Hematopoietic multipotent progenitor cell (in vitro differentiated cells): ENCODE data around the gene CYP27B1. TPM values are rescaled to one million over a fixed set of nuclear protein-coding genes. Genes with fewer than 3 reads are reported as not detected.
"Not testable (repeated sequence)": the region's sequence is repeated elsewhere in the genome, so short reads cannot be mapped to it uniquely, and the experiment has no call there.

Experiments
- DNase-seq, 3 donors: peaks; one replicate each; pipeline ENCODE4 v3.0.0-alpha.2; 2011 to 2015; ENCODE audit warnings: low read depth in 2 of 3, low spot score in 2 of 3
- total RNA-seq: library from RNA; depleted of rRNA; stranded (reverse); fragments of >200 nt; gene quantifications from one replicate; pipeline ENCODE4 v1.2.3, GENCODE V29; 2012

Gene CYP27B1
- total RNA-seq, 1 donor, result 3.2 TPM

DNA sequence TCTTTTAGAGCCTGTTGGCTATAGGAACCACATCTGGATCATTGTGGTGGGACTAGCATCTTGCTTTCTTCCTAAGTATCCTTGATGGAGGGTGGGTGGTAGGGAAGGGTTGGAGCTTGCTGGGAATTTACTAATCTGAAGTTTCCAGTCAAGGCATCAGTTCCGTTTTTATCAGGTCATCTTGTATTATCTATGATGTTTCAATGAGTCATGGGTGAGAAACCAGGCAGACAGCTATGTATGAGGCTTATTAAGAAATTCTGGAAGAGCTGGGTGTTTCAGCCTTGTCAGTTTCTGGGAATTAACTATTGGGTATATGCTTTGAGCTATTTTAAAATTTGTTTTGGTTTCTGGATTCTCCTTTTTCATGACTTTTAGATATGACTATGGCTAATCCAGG lies 27.0 kb upstream of the CYP27B1 start:
- no peak for DNase-seq

DNA sequence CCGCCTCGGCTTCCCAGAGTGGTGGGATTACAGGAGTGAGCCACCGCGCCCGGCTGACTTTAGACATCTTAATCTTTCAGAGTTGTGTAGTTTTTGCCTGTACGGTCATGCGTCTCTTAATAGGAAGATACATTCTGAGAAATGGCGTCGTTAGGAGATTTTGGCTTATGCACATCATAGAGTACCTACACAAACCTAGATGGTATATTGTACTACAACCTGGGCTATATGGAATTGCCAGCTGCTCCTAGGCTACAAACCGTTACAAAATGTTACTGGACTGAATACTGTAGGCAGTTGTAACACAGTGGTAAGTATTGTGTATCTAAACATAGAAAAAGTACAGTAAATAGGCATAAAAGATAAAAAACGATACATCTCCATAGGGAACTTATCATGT lies 17.0 kb upstream of the CYP27B1 start:
- DNase-seq, result no peak

DNA sequence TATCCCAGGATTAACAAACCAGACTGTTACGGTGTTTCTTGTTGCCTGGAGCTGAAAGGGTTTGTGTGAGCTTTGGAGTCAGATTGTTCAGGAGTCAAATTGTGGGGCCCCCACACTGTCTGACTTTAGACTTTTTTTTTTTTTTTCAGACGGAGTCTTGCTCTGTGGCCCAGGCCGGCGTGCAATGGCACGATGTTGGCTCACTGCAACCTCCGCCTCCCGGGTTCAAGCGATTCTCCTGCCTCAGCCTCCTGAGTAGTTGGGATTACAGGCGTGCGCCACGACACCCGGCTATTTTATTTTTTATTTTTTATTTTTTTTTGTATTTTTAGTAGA lies 16.6 kb upstream of the CYP27B1 start:
- DNase-seq, result no peak

DNA sequence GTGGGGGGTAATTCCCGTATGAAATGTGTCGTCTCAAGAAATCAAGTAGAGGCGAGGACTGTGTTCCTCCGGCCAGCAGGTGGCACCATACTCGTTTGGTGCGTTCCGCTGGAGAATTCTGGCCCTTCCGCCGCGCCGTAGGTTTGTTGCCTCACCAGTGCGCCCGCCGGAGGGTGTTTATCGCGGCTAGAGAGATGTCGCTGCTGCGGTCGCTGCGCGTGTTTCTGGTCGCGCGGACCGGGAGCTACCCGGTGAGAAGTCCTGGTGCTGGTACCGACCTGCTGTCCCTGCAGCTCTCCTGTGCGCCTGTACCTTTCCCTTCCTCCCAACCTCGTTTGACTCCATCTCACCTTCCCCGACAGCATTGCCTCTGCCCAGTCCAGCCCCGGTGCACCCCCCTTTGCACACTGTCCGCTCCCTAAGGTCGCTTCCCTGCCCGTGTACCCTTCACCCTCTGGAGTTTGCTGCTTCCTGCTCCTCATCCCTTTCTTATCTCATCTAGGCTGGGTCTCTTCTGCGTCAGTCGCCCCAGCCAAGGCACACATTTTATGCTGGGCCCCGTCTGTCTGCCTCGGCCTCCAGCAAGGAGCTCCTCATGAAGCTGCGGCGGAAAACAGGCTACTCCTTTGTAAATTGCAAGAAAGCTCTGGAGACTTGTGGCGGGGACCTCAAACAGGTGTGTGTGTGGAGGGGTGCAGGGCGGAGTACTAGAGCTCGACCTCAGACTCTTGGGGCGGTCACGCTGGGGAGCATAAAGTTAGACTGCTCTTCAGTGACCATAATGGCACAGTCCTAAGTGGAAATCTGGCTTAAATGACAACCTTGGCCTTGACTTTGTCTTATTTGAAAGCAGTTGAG lies 16.0 kb upstream of the CYP27B1 start, which contains the start of gene TSFM:
TSS of gene TSFM (plus strand) at position 180 of the 858 bp plus-strand sequence. CDS start at position 195, 15 bp downstream.
- peak; percentile 95 to 98 (median 97) for DNase-seq

DNA sequence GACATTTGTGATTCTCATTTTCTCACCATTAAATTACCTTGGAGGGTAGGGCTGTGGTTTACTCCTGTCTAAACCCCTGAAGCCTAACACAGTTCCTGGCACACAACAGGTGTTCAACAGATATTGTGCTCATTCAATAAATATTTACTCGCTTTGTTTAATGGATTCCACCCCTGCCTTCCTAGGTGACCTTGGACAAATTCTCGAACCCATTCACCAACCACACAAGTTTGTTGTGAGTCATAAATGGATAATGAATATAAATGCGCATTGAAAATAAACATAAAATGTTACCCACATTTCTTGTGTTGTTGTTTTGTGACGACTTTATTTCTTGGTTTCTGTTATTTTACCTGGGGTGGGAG lies 15.3 kb upstream of the CYP27B1 start:
- DNase-seq, result no peak

DNA sequence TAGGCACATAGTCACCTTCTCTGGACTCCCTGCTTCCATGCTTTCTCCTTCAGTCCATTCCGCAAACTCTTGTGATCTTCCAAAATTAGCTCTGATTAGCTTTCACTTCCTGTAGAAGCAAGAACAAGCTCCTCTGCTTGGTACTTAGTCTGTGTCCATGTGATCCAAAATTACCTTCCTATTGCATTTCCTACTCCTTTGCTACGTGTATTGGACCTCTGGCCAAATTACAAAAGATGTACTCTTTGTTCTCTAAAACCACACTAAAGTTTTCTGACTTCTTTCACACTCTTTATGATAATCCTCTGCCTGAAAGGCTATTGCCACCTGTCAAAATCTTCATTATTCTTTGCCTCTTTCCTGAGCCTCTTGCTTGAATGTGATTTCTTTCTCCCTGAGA lies 14.9 kb upstream of the CYP27B1 start:
- no peak for DNase-seq

DNA sequence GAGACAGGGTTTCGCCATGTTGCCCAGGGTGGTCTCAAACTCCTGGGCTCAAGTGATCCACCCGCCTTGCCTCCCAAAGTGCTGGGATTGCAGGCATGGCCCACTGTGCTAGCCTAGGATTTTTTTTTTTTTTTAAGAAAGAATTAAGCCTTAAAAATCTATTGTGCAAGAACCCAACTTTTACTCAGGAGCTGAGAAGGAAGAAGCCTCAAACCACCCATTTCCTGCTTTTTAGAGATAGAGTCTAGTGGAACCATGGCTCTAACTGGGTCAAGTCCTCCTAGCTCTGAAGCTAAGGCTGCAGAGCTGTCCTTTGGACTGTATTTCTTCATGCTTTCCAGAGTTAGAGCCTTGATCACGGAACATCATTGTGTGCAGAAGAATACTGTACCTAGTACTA lies 14.4 kb upstream of the CYP27B1 start:
- no peak for DNase-seq

DNA sequence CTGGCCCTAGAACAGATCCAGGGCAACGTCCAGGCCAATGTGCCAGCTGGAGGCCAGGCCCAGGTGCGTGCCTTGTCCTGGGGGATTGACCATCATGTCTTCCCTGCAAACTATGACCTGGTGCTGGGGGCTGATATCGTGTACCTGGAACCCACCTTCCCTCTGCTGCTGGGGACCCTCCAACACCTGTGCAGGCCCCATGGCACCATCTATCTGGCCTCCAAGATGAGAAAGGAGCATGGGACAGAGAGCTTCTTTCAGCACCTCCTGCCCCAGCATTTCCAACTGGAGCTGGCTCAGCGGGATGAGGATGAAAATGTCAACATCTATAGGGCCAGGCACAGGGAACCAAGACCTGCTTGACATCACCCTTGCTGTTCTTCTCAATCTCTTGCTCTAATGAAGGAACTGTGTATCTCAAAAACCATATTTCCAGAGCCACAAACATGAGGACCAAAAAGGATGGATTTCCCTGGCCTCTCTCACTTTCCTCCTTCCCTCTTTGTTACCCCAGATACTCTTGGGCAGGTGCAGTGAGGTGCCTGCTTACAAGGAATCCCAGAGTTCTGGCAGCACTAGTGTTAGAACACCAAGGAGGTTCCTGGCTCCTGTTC lies 13.5 kb upstream of the CYP27B1 start:
- no peak for DNase-seq

DNA sequence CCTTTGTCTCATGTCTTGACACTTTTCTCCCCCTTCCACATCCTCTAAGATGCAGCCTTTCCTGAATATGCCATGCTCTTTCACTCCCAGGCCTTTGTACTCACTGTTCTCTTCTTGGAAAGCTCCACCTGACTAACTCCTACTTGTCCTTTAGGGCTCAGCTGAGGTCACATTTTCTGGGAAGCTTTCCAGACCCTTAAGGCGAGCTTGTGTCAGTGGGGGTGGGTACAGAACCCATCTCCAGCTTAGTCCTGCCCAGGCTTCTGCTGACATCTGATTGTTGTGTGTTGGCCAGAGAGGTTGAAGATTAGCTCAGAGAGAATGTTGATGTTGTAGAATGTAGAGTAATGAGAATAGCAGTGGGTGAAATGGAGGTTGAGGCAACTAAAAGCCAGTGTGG lies 12.9 kb upstream of the CYP27B1 start:
- no peak for DNase-seq

DNA sequence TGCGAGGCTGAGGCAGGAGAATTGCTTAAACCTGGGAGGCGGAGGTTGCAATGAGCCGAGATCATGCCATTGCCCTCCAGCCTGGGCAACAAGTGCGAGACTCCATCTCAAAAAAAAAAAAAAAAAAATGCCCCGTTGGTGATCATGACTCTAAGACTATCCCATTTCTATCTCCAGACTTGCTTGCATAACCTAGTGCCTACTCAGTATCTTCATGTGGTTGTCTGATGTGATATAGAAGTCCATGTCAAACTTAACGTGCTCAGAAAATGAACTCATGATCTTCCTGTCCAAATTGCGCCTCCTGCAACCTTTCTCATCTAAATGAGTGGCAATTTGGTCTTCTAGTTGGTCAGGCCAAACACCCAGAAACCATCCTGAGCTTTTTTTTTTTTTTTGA lies 11.0 kb upstream of the CYP27B1 start:
- DNase-seq, result no peak

DNA sequence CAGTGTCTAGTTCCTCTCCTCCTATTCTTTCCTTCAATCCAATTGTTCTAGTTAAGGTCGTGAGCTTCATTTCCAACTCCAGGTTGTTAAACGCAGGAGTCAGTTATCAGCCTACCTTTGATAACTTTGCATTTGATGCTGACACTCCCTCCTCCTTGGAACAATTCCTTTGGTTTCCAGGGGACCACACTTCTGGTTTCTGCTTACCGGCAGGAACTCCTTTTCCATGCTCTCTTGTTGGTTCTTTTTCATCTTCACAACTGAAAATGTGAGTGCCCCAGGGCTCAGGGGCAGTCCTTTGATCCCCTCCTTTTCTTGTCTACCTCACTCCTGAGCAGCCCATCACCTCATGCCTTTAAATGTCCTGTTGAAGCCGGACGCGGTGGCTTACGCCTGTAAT lies 10.5 kb upstream of the CYP27B1 start:
- no peak for DNase-seq

DNA sequence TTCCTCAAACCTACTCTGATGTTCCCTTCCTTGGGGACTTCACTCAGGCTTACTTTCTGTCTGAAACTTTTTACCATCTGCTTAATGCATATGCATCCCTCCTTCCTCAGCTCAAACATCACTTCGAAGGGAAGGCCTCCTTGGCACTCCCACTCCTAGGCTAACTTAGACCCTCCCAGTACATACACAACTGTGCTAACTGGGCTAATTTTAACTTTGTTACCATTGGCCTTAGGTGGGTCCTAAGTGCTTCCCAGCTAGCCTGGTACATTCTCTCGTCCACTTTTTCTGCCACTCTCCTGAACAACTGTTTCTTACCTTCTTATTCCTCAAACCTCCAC lies 9.3 kb upstream of the CYP27B1 start:
- no peak for DNase-seq

DNA sequence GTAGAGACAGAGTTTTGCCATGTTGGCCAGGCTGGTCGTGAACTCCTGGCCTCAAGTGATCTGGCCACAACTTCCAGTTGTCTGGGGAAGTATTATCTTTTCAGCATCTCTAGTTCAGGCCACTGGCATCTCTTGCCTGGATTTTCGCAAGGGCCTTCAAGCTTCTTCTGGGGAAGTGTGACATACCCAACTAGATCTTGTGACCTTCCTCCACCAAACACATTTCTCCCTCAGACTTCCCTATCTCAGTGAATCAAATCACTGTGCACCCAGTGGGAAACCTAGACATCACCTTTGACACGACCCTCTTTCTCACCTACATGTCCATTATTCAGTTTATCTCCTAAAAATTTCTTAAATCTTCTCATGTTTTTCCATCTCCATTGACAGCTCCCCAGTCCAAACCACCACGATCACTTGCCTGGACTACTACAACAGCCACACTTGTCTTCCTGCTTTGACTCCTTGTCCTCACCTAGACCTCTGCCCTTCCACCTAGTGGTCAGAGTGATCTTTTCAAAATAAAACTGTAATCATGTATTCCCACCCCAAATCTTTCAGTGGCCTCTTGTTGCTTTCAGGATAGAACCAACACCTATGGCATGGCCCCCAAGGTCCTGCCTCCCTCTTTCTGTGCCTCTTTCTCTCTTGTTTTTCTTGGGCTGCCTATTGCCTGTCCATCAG lies 8.8 kb upstream of the CYP27B1 start:
- no peak for DNase-seq

DNA sequence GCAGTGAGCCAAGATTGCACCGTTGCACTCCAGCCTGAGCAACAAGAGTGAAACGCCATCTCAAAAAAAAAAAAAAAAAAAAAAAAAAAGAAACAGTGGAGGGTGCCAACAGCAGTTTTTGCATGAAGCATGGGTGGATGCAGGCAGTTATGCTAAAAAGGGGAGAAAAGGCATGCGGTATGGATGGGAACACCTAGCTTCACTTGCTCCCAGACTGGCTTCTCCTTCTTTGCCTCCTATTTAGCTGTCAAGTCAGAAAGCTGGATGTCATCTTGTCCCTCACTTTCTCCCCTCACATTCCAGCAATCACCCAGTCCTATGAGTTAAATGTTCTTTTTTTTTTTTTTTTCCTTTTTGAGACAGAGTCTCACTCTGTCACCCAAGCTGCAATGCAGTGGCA lies 8.2 kb upstream of the CYP27B1 start:
- DNase-seq, result no peak

DNA sequence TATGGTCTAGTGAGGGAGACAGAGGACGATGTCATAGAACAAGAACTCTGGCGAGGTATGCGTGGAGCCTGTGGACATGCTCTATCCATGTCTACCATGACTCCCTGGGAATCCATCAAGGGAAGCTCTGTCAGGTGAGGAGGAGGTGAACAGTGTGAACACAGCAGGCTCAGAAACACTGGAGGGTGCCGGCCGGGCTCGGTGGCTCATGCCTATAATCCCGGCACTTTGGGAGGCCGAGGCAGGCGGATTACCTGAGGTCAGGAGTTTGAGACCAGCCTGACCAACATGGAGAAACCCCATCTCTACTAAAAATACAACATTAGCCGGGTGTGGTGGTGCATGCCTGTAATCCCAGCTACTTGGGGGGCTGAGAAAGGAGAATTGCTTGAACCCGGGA lies 7.8 kb upstream of the CYP27B1 start:
- DNase-seq, result not testable (repeated sequence)

DNA sequence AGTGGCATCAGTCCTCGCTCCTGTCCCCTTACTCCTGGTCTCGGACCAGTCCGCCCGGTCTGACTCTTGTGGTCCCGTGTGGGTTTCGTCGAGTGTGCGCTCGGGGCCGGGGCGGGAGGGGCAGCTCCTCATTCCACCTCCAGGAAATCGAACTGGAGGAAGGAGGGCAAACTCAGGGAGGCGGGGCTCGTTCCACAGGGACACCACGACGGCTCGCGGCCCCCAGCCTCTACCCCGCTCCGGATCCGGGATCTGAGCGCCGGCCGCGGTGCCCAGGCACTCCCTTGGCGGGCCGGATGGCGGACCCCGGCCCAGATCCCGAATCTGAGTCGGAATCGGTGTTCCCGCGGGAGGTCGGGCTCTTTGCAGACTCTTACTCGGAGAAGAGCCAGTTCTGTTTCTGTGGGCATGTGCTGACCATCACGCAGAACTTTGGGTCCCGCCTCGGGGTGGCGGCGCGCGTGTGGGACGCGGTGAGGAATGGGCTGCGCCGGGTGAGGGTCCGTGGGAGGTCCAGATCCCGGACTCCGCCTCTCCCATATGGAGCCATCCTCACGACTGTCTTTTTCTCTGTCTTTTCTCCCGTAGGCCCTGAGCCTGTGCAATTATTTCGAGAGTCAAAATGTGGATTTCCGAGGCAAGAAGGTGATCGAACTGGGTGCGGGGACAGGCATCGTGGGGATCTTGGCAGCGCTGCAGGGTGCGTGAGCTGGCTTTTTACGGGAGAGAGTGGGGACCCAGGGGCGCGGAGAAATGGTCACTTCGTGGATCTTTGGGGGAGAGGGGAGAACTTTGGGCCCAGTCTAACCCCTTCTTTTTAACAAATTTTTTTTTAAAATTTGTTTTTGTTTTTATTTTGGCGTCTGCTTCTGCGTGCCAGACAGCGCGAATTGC lies 5.8 kb upstream of the CYP27B1 start, which contains the start of gene EEF1AKMT3:
TSS of gene EEF1AKMT3 (plus strand) at position 186 of the 894 bp plus-strand sequence. CDS start at position 297, 111 bp downstream.
- DNase-seq, result no peak

DNA sequence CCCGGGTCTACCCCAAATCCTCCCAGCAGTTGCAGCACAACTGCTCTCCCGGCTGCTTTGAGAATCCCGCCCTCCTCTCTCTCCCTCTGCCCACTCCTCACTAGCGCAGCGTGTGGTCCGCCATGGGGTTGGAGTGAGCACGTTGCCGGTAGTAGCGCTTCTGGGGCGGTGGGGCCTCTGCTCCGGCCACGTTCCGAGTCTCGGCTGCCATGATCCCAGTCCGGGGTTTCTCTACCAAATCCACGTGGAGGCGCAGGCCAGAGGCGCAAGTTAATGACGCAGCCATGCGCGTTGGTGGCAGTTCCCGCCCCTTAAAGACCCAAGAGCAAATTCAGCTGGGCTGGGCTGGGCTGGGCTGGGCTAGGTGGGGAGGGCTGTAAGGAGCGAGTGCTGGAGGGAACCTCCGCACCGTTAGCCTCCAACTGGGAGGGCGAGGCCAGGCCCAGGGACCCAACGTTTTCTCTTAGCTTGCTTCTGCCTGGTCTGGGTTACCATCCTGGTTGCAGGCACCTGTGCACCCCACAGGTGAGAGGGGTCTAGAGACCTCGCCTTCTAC lies 5.1 kb upstream of the CYP27B1 start, which contains the start of gene METTL1:
TSS of gene METTL1 (minus strand) at position 233 of the 556 bp plus-strand sequence. CDS start at position 211, 22 bp downstream.
- DNase-seq, result peak; percentile 77 to 98 (median 97)

DNA sequence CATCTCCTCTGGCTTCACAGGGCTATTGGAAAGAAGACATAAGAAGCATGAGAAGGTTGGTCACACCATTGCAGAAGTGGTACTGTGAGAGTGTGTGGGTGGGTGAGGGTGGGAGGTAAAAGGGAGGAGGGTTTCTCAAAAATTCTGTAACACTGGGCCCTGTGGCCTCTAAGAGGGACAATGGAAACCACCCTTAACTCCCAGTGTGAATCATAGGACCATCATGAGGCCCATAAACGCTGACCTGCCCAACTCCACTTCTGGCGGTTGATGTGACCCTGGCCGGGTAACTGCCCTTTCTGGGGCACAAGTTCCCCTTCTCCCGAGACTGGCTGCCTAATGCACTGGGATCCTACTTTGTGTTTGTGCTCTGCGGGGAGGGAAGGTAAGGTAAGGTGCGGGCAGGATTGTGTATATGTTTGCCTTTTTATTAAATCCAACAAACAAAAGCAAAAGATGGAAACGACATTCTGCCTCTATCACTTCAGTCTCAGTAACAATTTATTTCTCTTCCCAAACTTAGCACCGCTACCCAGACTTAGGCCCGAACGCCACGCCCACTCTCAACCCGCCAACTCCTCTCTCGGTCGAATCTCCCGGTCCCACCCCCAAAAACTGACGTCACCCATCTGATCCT lies 4.5 kb upstream of the CYP27B1 start:
- peak in 2 of 3 donors; percentile 95 to 96 for DNase-seq

DNA sequence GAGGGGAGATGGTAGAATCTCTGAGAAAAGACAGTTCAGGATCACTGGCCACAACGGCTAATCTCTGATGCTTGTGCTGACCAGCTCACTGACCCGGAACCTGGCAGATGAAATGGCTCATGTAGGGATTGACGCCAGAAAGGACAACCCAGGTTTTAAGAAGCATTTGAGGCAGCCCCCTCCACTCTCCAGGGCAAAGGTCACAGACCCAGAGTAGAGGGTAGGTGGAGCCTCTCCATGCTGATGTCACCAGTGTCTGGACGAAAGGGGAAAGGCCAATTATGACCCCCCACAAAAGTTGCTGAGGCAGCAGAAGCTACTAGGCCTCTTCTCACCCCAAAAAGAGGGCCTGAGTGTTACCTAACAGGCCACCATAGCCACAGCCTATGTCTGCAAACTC lies 3.9 kb upstream of the CYP27B1 start:
- DNase-seq, result no peak

DNA sequence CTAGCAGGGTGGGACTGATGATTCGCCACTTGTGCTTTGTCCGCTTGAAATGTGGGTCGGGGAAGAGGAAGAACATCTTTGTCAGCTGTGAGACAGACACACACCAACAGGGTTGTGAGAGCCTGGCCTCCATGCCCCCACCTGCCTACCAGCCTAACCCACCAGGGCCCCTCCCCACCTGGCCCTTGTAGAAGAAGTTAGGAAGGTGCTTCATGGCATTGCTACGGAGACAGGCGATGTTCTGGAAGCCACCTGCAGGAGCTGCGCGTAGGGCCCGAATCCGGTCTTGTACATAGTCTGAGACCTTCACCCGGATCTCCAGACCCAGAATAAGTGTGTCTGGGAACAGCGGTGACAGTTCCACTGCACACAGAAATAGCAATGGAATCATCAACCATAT lies 2.7 kb upstream of the CYP27B1 start:
- DNase-seq, result no peak
